Amniotic epithelial cell (primary cell): ENCODE measurements around the gene MEI1.
"Not testable (repeated sequence)": the region's sequence is repeated elsewhere in the genome, so short reads cannot be mapped to it uniquely, and the experiment has no call there.

Experiments used
- DNase-seq: peaks from one replicate; pipeline ENCODE4 v3.0.0-alpha.2; 2010; ENCODE audit warnings: low read depth

MEI1 gene

DNA sequence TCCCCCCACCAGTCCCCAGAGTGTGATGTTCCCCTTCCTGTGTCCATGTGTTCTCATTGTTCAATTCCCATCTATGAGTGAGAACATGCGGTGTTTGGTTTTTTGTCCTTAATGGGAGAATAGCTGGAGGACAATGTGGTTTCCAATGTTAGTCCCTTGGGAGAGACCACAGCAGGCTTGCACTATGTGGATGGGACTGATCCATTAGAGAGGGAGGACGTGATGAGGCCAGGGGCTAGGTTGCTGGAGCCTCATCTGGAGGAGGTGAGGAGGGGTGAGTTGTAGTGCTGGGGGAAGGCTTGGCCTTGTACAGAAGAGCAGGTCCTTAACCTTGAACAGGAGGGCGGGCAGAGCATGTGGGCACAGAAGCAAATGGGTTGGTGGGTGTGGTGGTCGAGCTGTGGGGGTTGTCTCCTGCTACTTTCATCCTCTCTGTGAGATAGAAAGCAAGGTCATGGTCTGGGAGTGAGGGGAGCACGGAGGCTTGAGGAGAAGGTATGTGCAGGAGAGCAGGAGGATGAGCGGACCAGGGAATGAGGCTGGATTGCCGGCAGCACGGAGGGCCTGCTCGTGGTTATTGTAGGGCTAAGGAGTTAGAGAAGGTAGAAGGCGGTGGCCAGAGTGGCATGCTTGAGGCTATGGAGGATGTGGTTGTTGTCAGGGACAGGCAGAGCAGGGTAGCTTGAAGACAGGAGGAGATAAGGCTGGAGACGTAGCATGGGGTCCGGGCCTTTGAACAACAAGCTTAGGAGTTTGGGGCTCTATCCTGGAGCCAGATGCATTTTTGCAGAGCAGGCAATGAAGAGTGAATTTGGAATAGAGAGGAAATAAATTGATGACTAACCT, 122.4 kb downstream of the MEI1 start:
- DNase-seq = no peak

DNA sequence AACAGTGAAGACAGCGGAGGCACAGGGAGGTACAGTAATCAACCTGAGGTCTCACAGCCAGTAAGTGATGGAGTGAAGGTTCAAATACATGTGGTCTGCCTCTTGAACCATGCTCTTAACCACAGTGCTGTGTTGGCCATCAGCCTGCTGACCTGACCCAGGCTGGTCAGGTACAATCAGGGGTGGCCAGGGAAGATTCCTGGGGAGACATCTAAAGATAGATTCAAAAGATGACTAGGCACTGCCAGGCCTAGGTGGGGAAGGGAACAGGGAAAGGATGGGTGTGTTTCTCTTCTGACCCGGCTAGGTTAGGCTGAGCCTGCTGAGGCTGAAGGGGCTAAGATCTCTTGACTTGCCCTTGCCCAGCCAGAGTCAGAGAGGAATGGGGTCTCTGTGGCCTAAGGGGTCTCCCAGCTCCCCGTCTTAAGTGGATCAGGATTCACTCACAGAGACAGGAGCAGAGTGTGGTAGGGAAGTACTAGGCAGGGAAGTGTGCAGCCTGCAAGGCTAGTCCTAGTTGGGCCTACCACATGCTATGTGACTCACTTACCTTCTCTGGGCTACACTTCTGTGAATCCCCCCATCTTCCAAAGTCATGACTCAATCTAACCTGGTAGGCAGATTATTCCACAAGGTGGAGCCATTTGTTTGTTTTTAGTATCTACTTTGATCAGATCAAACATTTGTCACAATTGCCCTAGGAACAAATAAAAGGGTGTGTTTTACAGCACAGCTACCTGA, 123.2 kb downstream of the MEI1 start:
- DNase-seq = peak; percentile 70

DNA sequence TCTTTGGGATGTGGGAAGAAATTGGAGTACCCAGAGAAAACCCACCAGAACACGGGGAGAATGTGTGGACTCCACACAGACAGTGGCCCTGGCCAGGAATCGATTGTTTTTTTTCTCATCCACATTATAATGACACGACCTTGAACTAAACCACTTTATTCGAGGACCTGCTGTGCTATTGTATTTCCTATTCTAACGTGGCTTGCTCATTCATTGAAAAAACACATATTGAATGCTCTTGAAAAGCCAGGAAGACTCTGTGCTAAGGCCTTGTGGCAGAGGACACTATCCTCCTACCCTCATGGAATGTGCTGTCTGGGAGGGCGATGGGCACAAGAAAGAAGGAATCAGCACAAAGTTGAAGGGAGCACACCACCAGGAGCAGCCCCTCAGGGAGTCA, 124.5 kb downstream of the MEI1 start:
- DNase-seq = no peak

DNA sequence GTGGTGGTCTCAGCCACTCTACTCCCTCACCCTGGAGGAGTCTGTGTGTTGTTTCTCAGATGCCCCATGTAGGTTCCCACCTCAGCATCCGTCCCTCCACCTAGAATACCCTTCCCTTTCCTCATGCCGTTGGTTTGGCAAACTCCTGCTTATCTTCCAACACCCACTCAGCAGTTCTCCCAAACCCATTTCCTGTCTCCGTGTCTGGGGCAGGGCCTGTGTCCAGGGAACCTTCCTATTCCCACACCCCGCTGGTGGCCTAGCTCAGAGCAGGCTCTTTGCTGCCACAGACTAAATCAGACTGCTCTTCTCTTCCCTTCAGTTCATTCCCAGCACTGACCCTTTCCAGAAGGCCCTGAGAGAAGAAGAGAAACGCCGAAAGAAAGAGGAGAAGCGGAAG, 126.1 kb downstream of the MEI1 start:
- no peak for DNase-seq

DNA sequence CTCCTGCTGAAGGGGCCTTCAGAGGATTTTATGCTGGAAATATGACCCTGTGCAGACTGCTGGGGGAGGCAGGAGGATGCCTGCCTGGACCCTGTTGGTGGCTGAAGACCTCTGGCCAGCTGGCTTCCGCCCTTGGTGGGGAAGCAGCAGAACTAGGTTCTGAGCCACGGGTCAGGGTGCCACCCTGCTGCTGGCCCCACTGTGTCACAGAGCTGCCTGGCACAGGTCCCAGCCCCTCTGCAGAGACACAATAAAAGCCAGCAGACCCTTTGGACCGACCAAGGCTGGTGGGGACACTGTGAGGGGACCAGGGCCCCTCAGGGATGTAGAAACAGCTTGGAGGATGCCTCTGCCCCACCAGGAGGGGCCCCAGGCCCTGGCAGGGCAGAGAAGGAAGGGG, 126.7 kb downstream of the MEI1 start:
- DNase-seq = no peak

DNA sequence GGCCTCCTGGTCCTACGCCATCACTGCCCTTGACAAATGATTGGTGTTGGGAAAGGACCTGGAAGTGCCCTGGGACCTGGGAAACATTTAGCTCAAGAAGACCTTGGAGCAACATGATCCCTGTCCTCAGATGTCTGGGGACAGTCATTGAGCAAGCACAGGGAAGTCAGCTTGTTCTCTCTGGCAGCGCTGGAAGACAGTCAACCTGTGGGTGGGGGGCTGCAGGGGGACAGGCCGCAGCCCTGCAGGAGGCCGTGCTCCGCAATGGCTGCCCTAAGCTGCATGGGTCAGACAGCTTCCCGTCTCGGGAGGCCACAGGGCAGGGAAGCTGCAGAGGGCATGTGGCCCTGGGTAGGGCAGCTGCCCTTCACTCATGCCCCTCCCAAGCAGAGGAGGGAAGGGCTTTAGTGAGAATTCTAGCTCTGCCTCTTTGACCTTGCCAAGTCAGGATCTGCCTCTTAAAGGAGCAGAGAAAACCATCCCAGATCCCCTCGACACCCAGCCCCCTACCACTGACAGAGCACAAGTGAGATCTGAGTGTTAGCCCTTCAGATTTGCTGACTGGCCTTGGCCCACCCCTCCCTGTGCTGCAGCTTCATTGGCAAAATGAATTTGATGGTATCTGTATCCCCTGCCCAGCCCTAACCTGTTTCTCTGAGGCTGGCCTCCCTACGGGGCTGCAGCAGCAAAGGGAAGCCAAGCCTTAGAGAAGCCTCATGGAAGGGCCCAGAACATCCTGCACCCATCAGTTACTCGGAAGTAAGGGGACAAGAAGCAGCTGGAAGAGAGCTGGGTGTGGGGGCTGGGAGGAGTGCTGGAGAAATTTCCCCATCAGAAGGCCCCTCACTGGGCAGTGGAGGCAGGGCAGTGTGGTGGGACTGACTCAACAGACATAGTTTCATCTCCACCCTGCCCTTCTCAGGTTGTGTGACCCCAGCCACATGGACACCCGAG, 127.4 kb downstream of the MEI1 start:
- peak; percentile 34 for DNase-seq

DNA sequence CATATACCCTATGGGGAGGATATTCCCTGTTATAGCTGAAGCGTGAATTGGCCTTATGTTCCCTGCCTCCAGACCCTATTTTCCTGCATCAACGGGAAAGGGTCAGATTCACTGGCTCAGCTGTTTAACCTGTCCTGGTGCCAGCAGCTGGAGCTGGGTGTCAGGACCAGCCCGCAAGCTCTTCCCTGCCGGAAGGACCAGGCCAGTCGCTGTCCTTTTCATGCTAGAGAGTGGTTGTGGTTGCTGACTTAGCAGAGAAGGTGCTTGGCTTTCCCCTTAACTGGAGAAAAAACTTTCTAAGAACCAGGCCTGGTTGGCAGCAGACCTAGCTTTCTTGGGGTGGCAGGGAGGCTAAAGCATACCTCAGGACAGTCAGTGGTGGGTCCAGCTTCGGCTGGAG, 128.4 kb downstream of the MEI1 start:
- no peak for DNase-seq

DNA sequence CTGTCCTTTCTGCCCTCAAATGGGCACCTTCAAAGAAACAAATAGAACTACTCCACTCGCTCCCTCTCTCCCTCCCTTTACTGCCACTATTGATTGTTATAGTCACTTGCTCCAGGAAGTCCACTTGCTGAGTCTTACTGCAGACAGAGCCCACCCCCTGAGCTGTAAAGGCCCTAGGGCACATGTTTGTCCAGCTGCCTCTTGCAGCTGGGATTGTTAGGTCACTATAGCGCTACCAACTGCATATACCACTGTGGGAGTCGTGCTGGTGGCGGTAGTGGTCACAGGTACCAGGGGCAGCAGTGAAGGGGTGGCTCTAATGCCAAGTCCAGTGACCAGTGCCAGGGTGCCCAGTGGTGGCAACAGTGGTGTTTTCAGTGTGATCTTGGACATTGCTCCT, 129.2 kb downstream of the MEI1 start:
- no peak for DNase-seq

DNA sequence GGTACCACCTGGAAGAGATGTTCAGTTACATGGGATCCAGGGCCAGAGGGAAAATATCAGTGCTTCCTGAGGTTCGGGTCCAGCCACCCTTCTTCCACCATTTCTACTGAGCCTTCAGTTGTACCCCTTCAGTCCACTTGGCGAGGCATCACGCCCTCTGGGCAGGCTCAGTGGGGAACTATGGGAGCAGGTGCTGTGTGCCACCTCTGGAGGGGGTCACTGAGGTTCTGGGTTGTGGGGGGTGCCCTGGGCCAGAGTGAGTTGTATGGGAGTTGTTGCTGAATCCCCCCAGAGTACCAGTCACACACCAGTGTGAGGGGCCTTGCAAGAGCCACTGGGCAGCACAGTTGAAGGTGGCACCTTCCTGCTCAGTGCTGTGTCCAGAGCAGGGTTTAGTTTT, 130.9 kb downstream of the MEI1 start:
- DNase-seq = no peak

DNA sequence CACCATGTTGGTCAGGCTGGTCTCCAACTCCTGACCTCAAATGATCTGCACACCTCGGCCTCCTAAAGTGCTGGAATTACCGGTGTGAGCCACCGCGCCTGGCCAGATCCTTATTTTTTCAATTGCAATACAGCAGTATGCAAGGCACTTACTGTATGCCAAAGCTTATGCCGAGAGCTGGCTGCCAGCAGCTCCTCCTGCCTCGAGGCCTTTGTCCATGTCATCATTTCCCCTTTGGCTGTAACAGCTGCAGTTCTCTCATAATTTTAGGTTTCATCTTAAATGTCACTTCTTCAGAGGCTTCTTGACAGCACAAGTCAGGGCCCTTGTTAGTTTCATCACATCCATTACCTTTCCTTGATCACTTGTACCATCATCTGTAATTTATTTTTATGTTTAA, 132.1 kb downstream of the MEI1 start:
- no peak for DNase-seq

DNA sequence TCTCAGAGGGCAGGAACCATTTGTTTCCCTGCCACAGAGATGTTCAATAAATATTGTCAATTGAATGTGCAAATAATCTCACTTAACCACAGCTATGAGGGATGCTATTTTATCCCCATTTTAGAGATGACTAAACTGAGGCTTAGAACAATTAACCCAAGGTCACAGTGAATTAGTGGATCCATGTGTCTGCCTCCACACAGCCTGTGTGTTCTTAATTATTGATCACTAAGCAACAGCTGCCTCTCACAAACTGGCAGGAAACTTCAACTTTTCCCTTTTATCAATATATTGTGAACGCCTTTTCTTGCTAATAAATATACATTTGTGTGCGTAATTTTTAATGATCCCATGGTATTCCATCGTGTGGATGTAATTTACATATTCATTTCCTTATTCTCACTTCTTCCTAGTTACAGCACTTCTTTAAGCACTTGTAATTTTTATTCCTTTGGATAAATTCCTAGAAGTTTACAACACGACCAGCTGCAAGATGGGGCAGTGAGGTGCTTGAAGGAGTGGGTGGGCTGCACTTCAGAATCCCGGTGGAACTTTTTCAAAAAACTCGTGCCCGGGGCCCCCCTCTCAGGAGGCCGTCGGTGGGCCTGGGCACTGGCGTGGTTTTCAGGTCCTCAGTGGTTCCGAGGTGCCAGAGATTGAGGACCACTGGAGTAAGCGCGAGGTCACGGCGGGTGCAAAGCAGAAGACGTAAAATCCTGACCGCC, 132.7 kb downstream of the MEI1 start:
- peak; percentile 31 for DNase-seq

DNA sequence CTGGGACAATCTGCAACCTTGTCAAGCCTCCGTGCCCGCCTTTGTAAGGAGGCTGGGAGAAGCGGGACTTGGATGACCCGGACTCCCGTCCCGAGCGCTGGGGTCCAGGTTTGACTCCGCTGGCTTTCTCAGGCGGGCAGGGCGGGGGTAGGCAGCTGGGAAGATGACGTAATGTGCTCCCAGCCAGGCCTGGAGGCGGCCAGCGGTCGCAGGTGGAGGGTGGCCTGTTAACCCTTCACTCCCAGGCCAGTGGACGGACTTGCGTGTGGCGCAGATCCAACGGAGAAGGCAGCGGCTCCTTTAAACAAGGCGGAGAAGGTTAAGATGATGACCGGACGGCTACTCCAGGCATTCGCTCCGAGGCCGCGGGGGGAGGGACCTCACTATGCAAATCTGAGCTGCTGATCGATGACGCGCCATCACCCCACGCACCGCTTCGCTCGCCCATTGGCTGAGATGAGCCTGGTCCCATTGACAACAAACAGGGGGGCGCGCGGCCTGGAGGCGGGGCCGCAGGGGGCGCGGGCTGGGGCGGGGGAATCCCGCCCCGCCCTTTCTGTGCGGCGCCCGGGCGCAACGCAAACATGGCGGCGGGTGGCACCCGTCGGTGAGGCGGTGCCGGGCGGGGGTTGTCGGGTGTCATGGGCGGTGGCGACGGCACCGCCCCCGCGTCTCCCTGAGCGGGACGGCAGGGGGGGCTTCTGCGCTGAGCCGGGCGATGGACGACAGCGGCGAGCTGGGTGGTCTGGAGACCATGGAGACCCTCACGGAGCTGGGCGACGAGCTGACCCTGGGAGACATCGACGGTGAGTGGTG, 133.5 kb downstream of the MEI1 start, which contains the start of gene SREBF2:
Gene SREBF2 (plus strand): TSS at position 553 of the 816 bp plus-strand sequence. CDS start 166 bp downstream, at position 719.
- DNase-seq = peak; percentile 100

DNA sequence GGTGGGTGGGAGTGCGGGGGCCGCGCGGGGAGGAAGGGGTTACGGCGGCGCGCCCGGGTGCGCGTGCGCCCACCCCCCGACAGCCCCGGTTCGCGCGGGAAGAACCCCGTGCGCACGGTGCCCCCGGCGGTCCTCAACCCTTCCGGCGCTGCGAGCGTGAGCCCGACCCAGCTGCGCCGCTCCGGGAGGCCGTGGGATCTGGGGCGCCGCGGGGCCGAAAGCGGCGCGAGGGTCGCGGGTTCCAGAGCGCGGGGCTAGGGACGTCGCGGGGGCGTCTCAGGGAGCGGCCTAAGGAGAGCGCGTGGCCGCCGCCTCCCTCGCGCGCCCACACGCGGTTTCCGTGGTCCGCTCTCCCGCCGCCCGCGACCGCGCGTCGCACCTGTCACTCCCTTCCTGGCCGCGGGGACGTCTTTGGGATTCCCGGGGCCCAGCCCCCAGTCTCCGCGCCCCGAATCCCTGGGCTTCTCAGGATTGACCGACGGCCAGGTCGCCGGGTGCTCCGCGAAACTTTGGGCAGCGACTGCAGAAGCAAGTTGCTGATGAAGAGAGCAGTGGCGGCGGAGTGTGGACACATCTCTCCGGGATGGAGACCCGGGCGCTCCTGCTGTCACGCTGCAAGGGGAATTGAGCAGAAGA, 134.2 kb downstream of the MEI1 start:
- no peak for DNase-seq

DNA sequence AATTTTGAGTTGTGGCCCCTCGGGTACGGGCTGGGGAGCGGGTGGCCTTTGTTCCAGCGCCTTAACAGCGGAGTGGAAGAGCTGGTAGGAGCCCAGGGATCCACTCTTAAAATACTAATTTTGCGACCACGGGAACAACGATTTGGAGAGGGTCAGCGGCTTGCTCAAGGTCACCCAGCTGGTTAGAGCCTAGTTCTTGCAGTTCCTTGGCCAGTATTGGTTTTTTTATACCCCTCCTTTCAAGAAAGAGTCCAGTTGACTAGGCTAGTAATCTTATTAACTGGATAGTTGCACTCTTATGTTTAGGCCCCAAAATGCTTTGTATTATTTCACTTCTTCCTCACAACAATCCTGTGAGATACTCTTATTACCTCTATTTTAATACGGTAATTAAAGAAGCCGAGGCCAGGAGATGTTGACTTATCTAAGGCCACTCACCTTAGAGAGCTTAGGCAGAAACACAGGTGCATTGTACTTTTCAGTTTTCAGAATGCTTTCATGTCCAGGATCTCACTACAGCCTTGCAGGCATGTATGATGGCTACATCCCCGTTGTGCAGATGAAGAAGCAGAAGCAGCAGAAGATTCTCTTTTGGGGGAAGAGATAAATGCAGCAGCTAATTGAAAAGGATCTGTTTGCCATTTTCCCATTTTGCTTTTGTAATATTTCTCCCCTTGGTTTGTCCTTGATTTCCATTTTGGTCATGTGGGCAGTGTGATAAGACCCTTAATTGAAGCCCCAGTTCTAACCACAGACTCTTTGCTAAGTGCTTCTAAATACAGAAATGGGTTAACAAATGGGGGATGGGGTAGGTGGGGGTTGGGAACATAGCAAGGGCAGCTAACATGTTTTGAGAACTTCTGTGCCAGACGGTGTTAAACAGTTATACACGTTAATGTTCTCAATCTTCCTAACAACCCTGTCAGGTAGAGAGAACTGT, 135.0 kb downstream of the MEI1 start:
- no peak for DNase-seq

DNA sequence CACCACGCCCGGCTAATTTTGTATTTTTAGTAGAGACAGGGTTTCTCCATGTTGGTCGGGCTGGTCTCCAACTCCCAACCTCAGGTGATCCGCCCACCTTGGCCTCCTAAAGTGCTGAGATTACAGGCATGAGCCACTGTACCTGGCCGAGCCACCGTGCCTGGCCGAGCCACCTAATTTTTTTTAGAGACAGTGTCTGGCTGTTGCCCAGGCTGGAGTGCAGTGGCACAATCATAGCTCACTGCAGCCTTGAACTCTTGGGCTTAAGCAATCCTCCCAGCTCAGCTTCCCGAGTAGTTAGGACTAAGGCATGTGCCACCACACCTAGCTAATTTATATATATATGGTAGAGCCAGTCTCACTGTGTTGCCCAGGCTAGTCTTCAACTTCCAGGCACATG, 136.2 kb downstream of the MEI1 start:
- DNase-seq = not testable (repeated sequence)

DNA sequence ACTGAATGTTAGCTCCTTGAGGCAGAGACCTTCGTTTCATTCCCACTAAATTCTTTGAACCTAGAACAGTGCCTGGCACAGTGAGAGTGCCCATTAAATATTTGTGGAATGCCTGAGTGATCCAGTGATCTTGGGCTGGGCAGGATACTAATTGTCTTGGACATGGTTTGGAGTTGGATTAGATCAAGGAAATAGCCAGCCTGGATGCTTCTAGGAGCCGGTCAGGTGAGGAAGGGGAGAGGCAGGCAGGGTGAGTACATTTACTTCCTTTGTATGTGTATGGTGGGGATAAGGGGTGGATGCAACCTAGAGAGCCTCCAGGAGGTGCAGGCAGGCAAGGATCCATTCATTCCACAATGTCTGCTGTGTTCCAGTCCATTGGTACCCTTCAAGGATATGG, 137.2 kb downstream of the MEI1 start:
- no peak for DNase-seq

DNA sequence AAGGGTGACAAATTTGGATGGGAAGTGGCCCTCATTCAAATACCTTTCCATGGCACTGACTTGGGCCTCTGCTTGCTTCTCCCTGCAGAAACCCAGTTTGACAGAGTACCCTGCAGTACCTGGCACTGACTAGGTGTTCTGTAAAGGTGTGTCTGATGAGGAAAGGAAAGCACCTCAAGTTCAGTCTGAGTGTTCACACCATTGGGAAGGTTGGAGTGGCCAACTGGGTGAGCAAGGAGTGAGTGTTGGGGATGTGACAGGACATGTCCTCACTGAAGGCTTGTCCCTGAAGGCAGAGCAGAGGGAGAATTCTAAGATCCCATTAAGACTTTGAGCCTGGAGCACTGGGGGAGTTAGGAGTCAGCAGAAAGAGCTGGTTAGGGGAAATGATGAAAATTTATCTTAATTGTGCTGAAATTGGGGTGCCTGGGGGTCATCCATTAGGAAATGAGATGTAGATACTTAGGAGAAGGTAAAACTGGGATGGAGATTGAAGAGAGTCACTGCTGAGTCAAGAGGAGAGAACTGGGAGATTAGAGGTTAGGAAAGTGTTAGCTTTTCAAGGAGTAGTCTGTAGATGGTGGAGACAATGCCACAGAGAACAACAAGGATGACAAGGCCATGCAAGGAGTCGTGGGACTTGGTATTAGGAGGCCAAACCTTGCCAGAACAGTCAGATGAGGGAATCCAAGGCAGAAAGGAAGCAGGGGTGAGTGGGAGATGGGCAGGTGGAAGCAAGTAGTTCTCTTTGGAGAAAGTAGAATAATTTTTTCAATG, 139.7 kb downstream of the MEI1 start:
- no peak for DNase-seq

DNA sequence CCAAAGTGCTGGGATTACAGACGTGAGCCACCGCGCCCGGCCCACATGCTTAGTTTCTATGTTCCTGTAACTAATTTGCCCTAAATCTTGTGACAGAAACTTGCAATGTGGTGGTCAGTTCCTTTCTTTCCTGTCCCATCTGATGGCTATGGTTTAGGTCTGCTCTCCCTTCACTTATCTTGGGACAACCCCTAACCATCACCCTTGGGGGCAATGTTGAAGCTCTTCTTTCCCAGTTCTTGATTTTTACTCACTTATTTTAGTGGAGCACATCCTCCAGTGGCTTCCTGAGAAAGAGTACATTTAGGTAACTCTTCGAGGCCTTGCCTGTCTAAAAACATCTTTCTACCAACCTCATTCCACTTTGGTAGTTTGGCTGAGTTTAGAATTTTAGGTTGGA, 140.9 kb downstream of the MEI1 start:
- no peak for DNase-seq
